Amniotic epithelial cell (primary cell): ENCODE data around the gene UBE2E3.
A peak's percentile ranks its signal among the peaks of the same experiment; 100 is the strongest.
"Not testable (repeated sequence)": the region's sequence is repeated elsewhere in the genome, so short reads cannot be mapped to it uniquely, and the experiment has no call there.

Source experiments
- DNase-seq: peaks from one replicate; pipeline ENCODE4 v3.0.0-alpha.2; 2010; ENCODE audit warnings: low read depth

UBE2E3 gene

GRCh38 chr2:181073896-181074295 lies 93.5 kb downstream of the UBE2E3 start:
- DNase-seq: peak; percentile 83

- no peak for DNase-seq
Observed at GRCh38 chr2:181074457-181074856, 94.1 kb downstream of the UBE2E3 start.

GRCh38 chr2:181076658-181077057 lies 96.3 kb downstream of the UBE2E3 start:
- DNase-seq: no peak

GRCh38 chr2:181077128-181077709 lies 96.8 kb downstream of the UBE2E3 start:
- DNase-seq: peak; percentile 51

GRCh38 chr2:181083140-181083539 lies 102.7 kb downstream of the UBE2E3 start:
- no peak for DNase-seq

- DNase-seq: no peak
Observed at GRCh38 chr2:181085734-181086133, 105.3 kb downstream of the UBE2E3 start.

- not testable (repeated sequence) for DNase-seq
Observed at GRCh38 chr2:181091920-181092319, 111.5 kb downstream of the UBE2E3 start.

- no peak for DNase-seq
Observed at GRCh38 chr2:181095486-181095885, 115.1 kb downstream of the UBE2E3 start.

- DNase-seq: no peak
Observed at GRCh38 chr2:181103659-181104058, 123.3 kb downstream of the UBE2E3 start.

- peak; percentile 71 for DNase-seq
Observed at GRCh38 chr2:181104512-181105115, 124.2 kb downstream of the UBE2E3 start.

GRCh38 chr2:181105562-181105961 lies 125.2 kb downstream of the UBE2E3 start:
- no peak for DNase-seq

GRCh38 chr2:181106229-181106628 lies 125.8 kb downstream of the UBE2E3 start:
- DNase-seq: peak; percentile 43

GRCh38 chr2:181106789-181107627 lies 126.6 kb downstream of the UBE2E3 start:
- peak; percentile 95 for DNase-seq

- DNase-seq: no peak
Observed at GRCh38 chr2:181107628-181107945, 127.2 kb downstream of the UBE2E3 start.

- DNase-seq: no peak
Observed at GRCh38 chr2:181111059-181111458, 130.7 kb downstream of the UBE2E3 start.

- DNase-seq: no peak
Observed at GRCh38 chr2:181112916-181113315, 132.5 kb downstream of the UBE2E3 start.
